22Rv1 (cell line): ENCODE results near the gene ABCG4.

Source experiments
- H3K27ac ChIP-seq: fragments of 450-650 bp; 2 replicates; pipeline ENCODE4 v1.5.1; 2017
- CTCF ChIP-seq: fragments of 450-650 bp; IDR thresholded peaks from 2 replicates; pipeline ENCODE4 v1.5.1; 2017; ENCODE audit warnings: mild to moderate bottlenecking
- ZFX ChIP-seq: fragments of 450-650 bp; IDR thresholded peaks from 2 replicates; pipeline ENCODE4 v1.6.1; 2017; ENCODE audit warnings: antibody characterized with exemption, borderline replicate concordance

ABCG4 gene

GRCh38 chr11:119168471-119169281, 19.8 kb downstream of the ABCG4 start, which contains the start of gene NLRX1:
NLRX1 (plus strand) TSS chr11:119168725; CDS start chr11:119171404, 2,679 bp downstream.
- peak; percentile 95 for TF ChIP-seq CTCF
- no peak for TF ChIP-seq ZFX
- H3K27ac ChIP-seq, result peak within 1 kb of the TSS; percentile 65

GRCh38 chr11:119169282-119169719, 20.4 kb downstream of the ABCG4 start:
- peak overlapping the region; percentile 65 for H3K27ac ChIP-seq
- TF ChIP-seq CTCF (no peak), ZFX (no peak)

GRCh38 chr11:119172513-119172912, 23.7 kb downstream of the ABCG4 start:
- H3K27ac ChIP-seq, result no peak overlapping the region
- TF ChIP-seq CTCF, result no peak

DNA sequence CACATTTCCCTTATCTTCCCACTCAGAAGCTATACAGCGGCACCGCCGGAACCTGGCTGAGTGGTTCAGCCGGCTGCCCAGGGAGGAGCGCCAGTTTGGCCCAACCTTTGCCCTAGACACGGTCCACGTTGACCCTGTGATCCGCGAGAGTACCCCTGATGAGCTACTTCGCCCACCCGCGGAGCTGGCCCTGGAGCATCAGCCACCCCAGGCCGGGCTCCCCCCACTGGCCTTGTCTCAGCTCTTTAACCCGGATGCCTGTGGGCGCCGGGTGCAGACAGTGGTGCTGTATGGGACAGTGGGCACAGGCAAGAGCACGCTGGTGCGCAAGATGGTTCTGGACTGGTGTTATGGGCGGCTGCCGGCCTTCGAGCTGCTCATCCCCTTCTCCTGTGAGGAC, 24.6 kb downstream of the ABCG4 start:
- TF ChIP-seq ZFX (no peak), CTCF (no peak)

DNA sequence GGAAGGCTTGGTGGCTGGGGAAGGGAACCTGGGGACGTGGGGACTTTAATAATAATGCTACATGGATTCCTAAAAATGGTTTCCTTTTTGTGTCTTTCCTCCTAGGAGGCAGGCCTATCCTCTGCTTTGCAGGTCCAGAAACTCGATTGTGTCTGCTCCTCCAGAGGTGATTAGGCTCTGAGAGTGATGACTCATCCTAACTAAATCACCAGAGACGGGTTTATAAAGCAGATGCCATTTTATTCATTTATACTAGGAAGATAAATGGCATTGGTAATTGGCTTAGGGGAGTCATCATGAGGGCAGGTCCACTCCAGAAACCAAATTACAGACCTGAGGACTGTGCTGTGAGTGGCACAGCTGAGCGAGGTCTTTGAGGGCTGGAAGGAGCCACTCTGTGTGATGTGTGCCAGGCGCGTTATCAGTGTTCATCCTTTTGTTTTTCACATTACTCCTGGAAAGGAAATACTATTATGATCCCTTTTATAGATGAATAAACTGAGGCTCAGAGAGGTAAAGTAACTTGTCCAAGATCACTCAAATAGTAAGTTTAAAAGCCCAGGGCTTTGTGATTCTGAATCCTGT, 26.7 kb downstream of the ABCG4 start:
- TF ChIP-seq CTCF (no peak), ZFX (no peak)
- H3K27ac ChIP-seq, result no peak overlapping the region

More for the DNA sequence above, 24.6 kb downstream of the ABCG4 start:
- H3K27ac ChIP-seq, result no peak overlapping the region

- no peak overlapping the region for H3K27ac ChIP-seq
- TF ChIP-seq ZFX (no peak), CTCF (no peak)
Measured at GRCh38 chr11:119178166-119178680, 29.4 kb downstream of the ABCG4 start.

- no peak for TF ChIP-seq ZFX
- no peak for TF ChIP-seq CTCF
- H3K27ac ChIP-seq, result no peak overlapping the region
Measured at GRCh38 chr11:119179342-119179741, 30.5 kb downstream of the ABCG4 start.
